GM11168 (cell line): ENCODE results near the gene SAMD8.
"Not testable (repeated sequence)": the region's sequence is repeated elsewhere in the genome, so short reads cannot be mapped to it uniquely, and the experiment has no call there.

Experiments
- in situ Hi-C: fragments of 300-500 bp; cut with MboI; formaldehyde crosslinking; loops from one replicate; pipeline ENCODE4 v1.12.0; 2022; ENCODE audit warnings: low sequenced_read_pairs; ENCODE audit not compliant: unreplicated experiment

The SAMD8 gene

GRCh38 chr10:75104842-75105241, 6.6 kb upstream of the SAMD8 start:
- in situ Hi-C loops: no loop called here

- in situ Hi-C loops: no loop called here
These were observed 5.8 kb upstream of the SAMD8 start for GRCh38 chr10:75105576-75106197.

- in situ Hi-C loops: no loop called here
These were observed 5.2 kb upstream of the SAMD8 start for GRCh38 chr10:75106242-75106641.

GRCh38 chr10:75106891-75107290, 4.6 kb upstream of the SAMD8 start:
- in situ Hi-C loops: not testable (repeated sequence)

- in situ Hi-C loops: no loop called here
These were observed 3.4 kb upstream of the SAMD8 start for GRCh38 chr10:75107756-75108683.

GRCh38 chr10:75108684-75109458, 2.6 kb upstream of the SAMD8 start:
- in situ Hi-C loops: no loop called here

GRCh38 chr10:75109459-75109778, 2.0 kb upstream of the SAMD8 start:
- in situ Hi-C loops: no loop called here

GRCh38 chr10:75110006-75110632, 1.3 kb upstream of the SAMD8 start:
- in situ Hi-C loops: no loop called here

- in situ Hi-C loops: no loop called here
These were observed 637 bp downstream of the SAMD8 start for GRCh38 chr10:75111907-75112679.

- in situ Hi-C loops: no loop called here
These were observed 3.7 kb downstream of the SAMD8 start for GRCh38 chr10:75115137-75115536.

- in situ Hi-C loops: not testable (repeated sequence)
These were observed 5.7 kb downstream of the SAMD8 start for GRCh38 chr10:75116941-75117775.

GRCh38 chr10:75117995-75118394, 6.5 kb downstream of the SAMD8 start:
- in situ Hi-C loops: no loop called here

- in situ Hi-C loops: not testable (repeated sequence)
These were observed 8.1 kb downstream of the SAMD8 start for GRCh38 chr10:75119444-75120066.

- in situ Hi-C loops: no loop called here
These were observed 9.9 kb downstream of the SAMD8 start for GRCh38 chr10:75121322-75121721.

GRCh38 chr10:75122505-75122904, 11.0 kb downstream of the SAMD8 start:
- in situ Hi-C loops: no loop called here

GRCh38 chr10:75123088-75123682, 11.7 kb downstream of the SAMD8 start:
- in situ Hi-C loops: no loop called here

GRCh38 chr10:75126277-75126676, 14.8 kb downstream of the SAMD8 start:
- in situ Hi-C loops: no loop called here

- in situ Hi-C loops: no loop called here
These were observed 16.0 kb downstream of the SAMD8 start for GRCh38 chr10:75127471-75127870.
